ENCODE data around the gene LMBR1.

DNA sequence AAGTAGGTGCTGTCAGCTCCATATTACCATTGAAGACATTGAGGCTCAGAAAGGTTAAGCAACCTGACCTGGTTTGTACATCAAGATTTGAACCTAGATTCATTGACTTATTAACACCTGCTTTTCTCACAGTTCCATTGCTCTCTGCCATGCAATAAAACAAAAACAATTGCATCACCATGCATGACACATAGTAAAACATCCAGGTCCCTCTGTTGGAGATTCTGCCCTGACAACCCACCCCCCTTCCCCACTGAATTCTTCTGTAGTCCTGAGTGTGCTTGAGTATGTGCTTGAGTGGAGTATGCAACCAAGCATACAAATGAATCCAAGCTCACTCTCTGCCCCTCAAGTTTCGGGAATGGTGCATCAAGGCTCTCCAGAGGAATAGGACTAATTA is 6.0 kb upstream of the LMBR1 start:
- TF ChIP-seq, protein P1, sequence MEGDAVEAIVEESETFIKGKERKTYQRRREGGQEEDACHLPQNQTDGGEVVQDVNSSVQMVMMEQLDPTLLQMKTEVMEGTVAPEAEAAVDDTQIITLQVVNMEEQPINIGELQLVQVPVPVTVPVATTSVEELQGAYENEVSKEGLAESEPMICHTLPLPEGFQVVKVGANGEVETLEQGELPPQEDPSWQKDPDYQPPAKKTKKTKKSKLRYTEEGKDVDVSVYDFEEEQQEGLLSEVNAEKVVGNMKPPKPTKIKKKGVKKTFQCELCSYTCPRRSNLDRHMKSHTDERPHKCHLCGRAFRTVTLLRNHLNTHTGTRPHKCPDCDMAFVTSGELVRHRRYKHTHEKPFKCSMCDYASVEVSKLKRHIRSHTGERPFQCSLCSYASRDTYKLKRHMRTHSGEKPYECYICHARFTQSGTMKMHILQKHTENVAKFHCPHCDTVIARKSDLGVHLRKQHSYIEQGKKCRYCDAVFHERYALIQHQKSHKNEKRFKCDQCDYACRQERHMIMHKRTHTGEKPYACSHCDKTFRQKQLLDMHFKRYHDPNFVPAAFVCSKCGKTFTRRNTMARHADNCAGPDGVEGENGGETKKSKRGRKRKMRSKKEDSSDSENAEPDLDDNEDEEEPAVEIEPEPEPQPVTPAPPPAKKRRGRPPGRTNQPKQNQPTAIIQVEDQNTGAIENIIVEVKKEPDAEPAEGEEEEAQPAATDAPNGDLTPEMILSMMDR (conservative IDR thresholded peaks at IDR 0.05; ENCODE audit: low read length), result no peak
- TF ChIP-seq EZH2phosphoT487 (IDR thresholded peaks at IDR 0.05; ENCODE audit: borderline replicate concordance, low read depth, low read length), result no peak
